ENCODE measurements around the gene SENP2. TPM values are rescaled to one million over a fixed set of nuclear protein-coding genes. Genes with fewer than 3 reads are reported as not detected.
A peak's percentile ranks its signal among the peaks of the same experiment; 100 is the strongest.

SENP2 gene
- total RNA-seq, 1 experiment from 2014 or later: 27.0 TPM

DNA sequence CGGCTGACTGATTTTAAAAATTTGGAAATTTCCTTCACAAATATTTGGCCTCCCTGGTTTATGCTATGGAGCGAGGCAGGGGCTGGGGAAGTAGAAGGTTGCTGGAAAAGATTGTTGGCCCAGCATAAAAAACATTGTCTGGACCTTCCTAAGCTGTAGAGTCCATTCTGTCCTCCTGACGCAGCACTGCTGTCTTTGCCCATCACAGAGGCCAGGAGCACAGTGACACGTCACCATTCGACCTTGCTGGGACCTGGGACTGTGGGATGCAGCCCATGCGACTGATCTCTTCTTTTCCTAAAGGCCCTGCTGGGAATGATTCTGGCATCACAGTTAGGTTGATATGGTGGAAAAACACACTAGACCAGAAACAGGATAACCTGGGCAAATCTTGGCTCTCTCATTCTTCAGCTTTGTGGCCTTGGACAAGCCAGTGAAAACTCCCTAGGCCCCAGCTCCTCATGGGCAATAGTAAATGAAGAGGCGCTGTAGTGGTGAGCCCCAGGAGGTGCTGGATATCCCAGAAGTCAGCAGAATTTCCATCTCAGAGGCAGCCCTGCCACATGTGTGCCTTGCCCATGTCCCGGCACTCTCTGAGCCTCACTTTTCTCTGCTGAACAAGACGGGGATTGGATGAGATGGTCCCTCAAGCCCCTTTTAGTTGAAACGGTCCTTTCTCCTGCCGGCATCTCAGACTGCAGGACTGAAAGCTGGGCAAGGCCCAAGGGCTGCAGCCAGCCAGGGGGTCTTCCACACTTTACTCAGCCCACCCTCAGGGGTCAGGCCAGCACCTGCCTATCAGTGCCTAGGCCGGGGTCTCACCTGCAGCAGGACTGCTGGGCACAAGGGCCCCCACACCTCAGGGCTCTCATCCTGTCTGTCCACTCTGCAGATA lies 69.6 kb downstream of the SENP2 start:
- no peak for DNase-seq (ENCODE audit: unreplicated experiment)
- Mint-ChIP-seq H3K4me1 (ENCODE audit: insufficient read depth, unreplicated experiment) (peaks cover 46% of the 10 kb centered on the region), H3K27me3 (ENCODE audit: insufficient read depth, unreplicated experiment) (no peaks in the 10 kb centered on the region), H3K27ac (ENCODE audit: low read depth, unreplicated experiment) (peak overlapping the region; percentile 86), H3K4me3 (ENCODE audit: unreplicated experiment) (peak overlapping the region; percentile 21), H3K36me3 (ENCODE audit: insufficient read depth, unreplicated experiment) (peaks cover 88% of the 10 kb centered on the region), H3K9me3 (ENCODE audit: unreplicated experiment) (no peaks in the 10 kb centered on the region)
- CTCF ChIA-PET: interaction anchor here (0.6 to 1.4 kb wide), 6 partner anchors 8 to 282 kb away, joined by 3 to 5 read pairs (median 4); partner anchors contain the start of gene TRA2B
- BruUV-seq (replicated peaks): no TSS peak
- POLR2A ChIA-PET: interaction anchor here (0.7 to 6.5 kb wide), 20 partner anchors 13 to 281 kb away, joined by 3 to 75 read pairs (median 6); partner anchors contain the start of genes SENP2 and TRA2B
- TF ChIP-seq, protein P1, sequence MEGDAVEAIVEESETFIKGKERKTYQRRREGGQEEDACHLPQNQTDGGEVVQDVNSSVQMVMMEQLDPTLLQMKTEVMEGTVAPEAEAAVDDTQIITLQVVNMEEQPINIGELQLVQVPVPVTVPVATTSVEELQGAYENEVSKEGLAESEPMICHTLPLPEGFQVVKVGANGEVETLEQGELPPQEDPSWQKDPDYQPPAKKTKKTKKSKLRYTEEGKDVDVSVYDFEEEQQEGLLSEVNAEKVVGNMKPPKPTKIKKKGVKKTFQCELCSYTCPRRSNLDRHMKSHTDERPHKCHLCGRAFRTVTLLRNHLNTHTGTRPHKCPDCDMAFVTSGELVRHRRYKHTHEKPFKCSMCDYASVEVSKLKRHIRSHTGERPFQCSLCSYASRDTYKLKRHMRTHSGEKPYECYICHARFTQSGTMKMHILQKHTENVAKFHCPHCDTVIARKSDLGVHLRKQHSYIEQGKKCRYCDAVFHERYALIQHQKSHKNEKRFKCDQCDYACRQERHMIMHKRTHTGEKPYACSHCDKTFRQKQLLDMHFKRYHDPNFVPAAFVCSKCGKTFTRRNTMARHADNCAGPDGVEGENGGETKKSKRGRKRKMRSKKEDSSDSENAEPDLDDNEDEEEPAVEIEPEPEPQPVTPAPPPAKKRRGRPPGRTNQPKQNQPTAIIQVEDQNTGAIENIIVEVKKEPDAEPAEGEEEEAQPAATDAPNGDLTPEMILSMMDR (IDR thresholded peaks at IDR 0.05; ENCODE audit: unreplicated experiment): no peak
- intact Hi-C loops (cut with micrococcal nuclease): loop anchor here (5.0 kb wide), 2 partner anchors 167 to 282 kb away; partner anchors contain the start of gene TRA2B

DNA sequence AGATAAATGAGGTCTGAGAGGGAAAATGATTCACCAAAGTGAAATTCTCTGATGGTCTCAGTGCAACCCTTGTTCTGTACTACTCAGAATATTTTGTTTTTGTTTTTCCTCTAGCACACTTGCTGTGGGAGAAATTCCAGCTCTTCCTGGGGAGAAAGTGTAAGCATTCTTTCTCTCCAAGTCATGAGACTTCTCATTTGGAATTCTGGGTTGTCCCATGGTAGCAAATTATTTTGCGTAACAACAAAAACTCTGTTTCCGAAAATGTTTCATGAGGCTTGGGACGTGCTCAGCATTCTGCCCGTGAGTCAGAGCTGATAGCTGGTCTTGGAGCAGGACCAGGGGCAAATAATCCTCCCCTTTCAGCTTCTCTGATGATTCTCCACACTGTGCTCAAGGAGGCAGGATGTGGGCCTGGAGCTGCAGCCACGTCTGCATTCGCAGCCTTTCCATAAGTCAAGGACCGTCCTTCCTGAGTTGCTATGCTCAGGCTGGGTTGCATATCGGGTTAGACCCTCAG lies 70.3 kb downstream of the SENP2 start:
- intact Hi-C loops (cut with micrococcal nuclease): loop anchor here (5.0 kb wide), 2 partner anchors 166 to 281 kb away; partner anchors contain the start of gene TRA2B
- TF ChIP-seq, protein P1 (IDR thresholded peaks at IDR 0.05; ENCODE audit: unreplicated experiment): no peak
- Mint-ChIP-seq H3K9me3 (ENCODE audit: unreplicated experiment) (no peaks in the 10 kb centered on the region), H3K27me3 (ENCODE audit: insufficient read depth, unreplicated experiment) (no peaks in the 10 kb centered on the region), H3K27ac (ENCODE audit: low read depth, unreplicated experiment) (peak overlapping the region; percentile 86), H3K4me3 (ENCODE audit: unreplicated experiment) (peak overlapping the region; percentile 36), H3K4me1 (ENCODE audit: insufficient read depth, unreplicated experiment) (peaks cover 47% of the 10 kb centered on the region), H3K36me3 (ENCODE audit: insufficient read depth, unreplicated experiment) (peaks cover 88% of the 10 kb centered on the region)
- ChIA-PET CTCF (interaction anchor here (0.6 to 1.6 kb wide), 7 partner anchors 9 to 281 kb away, joined by 3 to 6 read pairs (median 4); partner anchors contain the start of gene TRA2B), POLR2A (interaction anchor here (0.7 to 6.5 kb wide), 25 partner anchors 13 to 280 kb away, joined by 3 to 75 read pairs (median 5); partner anchors contain the start of genes SENP2 and TRA2B)
- peak; percentile 93 for DNase-seq (ENCODE audit: unreplicated experiment)
- BruUV-seq (replicated peaks): no TSS peak

DNA sequence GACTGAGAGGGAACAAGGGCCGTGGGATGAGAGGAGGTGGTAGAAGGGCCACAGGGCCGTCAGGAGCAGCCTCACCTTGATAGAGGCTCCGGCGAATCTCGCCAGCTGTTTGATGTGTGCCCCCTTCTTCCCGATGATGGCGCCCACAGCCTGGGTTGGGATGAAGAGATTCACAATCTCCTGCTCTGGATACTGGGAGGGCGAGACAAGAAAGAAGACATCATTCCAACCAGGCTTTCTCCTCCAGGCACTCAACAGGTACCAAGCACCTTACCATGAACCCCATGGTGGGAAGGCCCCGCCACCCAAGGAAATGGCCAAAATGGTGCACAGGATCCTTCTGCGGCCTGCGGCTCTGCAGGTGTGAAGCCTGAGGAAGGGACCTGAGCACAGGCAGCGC lies 71.1 kb downstream of the SENP2 start:
- POLR2A ChIA-PET: interaction anchor here (0.7 to 6.5 kb wide), 19 partner anchors 20 to 280 kb away, joined by 3 to 75 read pairs (median 5); partner anchors contain the start of genes SENP2 and TRA2B
- TF ChIP-seq, protein P1 (IDR thresholded peaks at IDR 0.05; ENCODE audit: unreplicated experiment): no peak
- peak overlapping the region; percentile 36 for H3K4me3 Mint-ChIP-seq (ENCODE audit: unreplicated experiment)
- H3K27me3 Mint-ChIP-seq (ENCODE audit: insufficient read depth, unreplicated experiment): no peaks in the 10 kb centered on the region
- CTCF ChIA-PET: interaction anchor here (0.6 to 1.6 kb wide), 4 partner anchors 20 to 249 kb away, joined by 3 to 6 read pairs (median 4); no protein-coding TSS in a partner anchor
- H3K27ac Mint-ChIP-seq (ENCODE audit: low read depth, unreplicated experiment): peak overlapping the region; percentile 86
- H3K4me1 Mint-ChIP-seq (ENCODE audit: insufficient read depth, unreplicated experiment): peaks cover 53% of the 10 kb centered on the region
- intact Hi-C loops (cut with micrococcal nuclease): loop anchor here (5.0 kb wide), 2 partner anchors 165 to 280 kb away; partner anchors contain the start of gene TRA2B
- BruUV-seq (replicated peaks): no TSS peak
- peaks cover 88% of the 10 kb centered on the region for H3K36me3 Mint-ChIP-seq (ENCODE audit: insufficient read depth, unreplicated experiment)
- DNase-seq (ENCODE audit: unreplicated experiment): no peak
- H3K9me3 Mint-ChIP-seq (ENCODE audit: unreplicated experiment): no peaks in the 10 kb centered on the region

Data from MCF 10A (cell line).